Stimulated activated CD4-positive, alpha-beta T cell treated with anti-CD3 and anti-CD28 coated beads, Interleukin-2, amount 100 ng/mL, for 24 hours (primary cell): ENCODE data around the gene FAM186B.
"Not testable (repeated sequence)": the region's sequence is repeated elsewhere in the genome, so short reads cannot be mapped to it uniquely, and the experiment has no call there.

Source experiments
- DNase-seq, 2 donors: peaks; one replicate each; pipeline ENCODE4 v3.0.0-alpha.2; 2020

Gene FAM186B

DNA sequence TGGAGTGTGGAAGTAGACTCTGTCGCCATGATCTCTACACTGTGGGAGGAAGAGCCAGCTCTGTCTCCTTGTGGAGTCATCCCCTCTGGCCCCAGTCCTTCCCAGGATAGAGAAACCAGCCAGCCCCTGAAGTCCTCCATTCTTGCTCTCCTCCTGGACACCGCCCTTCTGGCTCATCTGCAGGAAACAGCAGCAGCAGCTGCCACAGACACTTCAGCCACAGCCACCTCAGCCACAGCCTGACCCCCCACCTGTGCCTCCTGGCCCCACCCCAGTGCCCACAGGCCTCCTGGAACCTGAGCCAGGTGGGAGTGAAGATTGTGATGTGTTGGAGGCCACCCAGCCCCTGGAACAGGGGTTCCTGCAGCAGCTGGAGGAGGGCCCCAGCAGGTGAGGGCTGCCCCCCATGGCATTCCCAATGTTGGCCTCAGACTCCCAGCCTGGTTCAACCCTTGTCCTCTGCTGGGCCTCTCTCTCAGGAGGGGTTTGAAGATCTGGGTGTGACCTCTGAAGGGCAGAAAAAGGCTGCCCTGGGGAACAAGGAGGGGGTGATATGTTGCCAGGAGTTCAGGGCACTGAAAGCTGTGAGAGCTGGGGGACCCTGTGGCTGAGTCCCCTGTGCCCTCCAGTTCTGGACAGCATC, 28.4 kb upstream of the FAM186B start:
- no peak for DNase-seq

DNA sequence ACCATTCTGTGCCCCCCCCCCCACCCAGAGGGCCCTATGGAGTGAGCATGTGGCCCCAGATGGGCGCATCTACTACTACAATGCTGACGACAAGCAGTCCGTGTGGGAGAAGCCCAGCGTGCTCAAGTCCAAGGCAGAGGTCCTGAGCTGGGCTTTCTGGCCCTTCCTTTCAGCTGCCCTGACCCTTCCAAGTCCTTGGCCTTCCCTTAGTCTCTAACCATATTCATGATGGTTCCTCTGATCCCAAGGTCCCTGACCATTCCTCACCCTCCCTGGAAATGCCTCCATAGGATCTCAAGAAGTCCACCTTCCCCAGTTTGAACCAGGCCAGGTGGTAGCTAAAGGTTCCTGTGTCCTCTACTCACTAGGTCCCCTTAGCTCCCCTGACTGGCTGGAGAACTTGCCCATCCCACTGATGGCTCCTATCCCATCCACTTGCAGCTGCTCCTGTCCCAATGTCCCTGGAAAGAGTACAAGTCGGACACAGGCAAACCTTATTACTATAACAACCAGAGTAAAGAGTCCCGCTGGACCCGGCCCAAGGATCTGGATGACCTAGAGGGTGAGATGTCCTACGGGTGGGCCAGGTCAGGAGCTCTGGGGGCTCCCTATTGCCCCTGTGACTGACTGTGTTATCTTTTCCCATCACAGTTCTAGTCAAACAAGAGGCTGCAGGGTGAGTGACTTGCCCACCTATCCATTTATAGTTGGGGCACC, 27.7 kb upstream of the FAM186B start:
- no peak for DNase-seq

DNA sequence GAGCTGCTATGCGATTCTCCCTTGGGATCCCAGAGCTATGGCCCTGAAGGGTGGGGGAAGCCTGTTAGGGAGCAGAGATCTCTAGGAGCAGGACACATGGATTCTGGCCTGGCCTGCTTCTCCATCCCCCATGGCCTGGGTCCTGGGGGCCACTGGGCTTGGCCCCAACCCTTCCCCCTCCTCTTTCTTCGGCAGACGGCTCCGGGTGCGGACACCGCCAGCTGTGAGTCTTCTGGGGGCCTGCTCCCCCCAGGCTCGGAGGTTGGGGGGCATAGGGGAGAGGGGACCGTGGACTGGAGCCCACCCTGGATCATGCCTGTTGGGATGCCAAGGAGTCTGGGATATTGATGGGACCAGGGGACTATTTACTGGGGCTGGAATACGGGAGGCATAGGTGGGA, 27.0 kb upstream of the FAM186B start:
- DNase-seq: no peak

DNA sequence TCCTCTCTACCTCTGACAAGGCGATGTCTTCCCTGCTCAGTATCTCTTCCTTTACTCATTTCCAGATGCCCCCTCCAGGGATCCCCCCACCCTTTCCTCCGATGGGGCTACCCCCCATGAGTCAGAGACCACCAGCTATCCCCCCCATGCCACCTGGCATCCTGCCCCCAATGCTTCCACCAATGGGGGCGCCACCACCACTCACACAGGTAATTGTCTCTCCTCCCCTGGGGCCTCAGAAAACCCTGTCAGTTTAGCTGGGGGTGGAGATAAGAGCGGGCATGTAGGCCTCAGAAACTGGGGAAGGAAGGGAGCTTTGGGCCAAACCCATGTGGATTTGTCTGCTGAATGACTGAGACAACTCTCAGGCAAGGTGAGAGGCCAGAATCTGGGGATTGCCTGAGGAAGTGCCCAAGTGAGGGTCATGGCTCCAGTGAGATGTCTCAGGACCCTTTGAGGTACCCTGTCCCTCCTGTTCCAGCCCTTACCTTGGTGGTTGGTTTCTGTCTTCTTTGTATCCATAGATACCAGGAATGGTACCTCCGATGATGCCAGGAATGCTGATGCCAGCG, 26.0 kb upstream of the FAM186B start:
- DNase-seq: peak in 1 of 2 donors; percentile 13

DNA sequence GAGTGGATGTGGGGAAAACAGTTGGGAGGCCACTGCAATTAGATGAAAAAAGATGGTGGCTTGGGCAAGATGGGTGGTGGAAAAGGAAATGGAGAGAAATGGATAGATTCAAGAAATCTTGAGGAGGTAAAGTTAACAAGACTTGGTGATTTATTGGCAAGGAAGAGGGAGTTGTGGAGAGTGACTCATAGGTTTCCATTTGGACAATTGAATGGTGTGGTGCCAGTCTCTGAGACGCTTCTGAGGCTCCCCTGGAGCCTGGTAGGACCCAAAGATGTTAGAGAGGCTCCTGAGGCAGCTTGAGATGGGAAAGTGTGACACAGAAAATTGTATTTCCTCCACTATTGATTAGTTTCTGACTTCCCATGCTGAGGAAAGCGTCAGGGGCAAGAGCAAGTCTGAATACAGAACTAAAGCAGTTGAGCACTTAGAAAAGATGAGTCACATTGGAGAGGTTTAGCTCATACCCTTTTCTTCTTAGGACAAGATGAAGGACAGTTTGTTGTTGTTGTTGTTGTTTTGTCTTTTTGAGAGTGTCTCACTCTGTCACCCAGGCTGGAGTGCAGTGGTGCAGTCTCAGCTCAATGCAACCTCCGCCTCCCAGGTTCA, 22.4 kb upstream of the FAM186B start:
- no peak for DNase-seq

DNA sequence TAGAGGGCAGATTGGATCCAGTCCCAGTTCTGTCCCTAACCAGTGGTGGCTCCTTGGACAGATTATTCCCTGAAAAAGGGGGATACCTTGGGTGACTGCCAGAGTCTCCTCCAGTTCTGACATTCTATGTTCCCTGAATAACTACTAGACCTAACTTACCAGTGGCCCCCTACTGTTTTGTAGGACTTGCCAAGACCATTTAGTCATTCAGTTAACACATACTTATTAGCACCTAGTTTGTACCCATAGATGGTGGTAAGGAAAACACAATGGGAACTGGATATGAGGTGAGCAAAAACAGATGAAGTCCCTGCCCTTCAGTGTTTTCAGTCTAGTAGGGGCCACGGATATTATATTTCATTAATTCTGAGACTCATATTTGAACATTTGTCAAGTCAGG, 21.4 kb upstream of the FAM186B start:
- DNase-seq: peak in 1 of 2 donors; percentile 15

DNA sequence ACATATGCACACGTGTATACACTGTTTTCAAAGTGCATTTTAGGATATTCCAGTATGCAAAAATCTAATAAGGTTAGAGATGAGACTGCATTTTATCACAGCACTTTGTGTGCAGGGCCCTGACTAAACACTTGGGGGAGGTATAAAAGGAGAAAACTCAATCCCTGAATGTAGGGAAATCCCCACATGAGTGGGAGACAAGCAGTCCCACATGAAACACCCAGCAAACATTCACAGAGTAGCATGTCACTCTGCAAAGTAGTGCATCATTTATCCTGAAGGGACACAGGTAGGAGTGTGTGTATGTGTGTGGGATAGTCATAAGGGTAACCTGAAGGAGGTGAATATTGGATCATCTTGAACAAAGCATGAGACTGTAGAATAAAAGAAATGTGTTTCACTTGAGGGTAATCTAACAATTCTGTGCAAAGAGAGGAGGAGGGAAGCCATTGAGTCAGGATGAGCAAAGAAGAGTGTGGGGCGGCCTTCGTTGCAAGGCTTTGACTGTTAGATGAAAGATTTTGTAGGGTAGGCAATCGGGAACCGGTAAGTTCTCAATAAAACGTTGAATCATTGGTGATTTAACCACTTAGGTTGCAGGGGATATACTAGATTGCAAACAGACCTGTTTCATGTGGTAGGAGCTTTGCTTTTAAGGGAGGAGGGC, 20.9 kb upstream of the FAM186B start:
- peak in 1 of 2 donors; percentile 38 for DNase-seq

DNA sequence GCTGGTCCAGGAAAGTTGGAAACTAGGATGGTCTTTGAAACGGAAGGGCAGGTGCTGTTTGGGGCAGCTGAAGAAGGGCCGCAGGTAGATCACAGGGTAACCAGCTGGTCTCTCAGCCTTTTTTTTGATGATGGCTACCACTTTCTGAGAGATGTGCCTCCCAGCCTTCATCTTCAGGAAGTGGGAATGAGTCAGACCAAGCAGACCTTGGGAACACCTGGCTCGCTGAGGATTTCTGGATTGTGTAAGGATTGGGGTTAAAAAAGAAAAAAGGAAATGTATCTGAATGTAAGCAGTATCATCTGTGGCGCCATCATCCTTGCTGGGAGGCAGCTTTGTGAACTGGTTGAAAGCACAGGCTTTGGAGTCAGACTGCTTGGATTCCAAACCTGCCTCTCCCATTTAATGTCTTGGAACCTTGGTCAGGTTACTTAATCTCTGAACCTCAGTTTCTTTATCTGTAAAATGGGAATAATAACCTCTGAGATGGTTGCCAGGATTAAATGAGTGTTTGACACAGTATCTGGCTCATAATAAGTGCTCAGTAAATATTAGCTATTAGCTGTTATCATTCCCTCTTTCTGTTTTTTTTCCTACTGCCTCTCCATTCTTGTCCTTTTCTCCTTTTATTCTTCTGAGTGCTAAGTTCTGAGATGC, 19.6 kb upstream of the FAM186B start:
- peak in 1 of 2 donors; percentile 17 for DNase-seq

DNA sequence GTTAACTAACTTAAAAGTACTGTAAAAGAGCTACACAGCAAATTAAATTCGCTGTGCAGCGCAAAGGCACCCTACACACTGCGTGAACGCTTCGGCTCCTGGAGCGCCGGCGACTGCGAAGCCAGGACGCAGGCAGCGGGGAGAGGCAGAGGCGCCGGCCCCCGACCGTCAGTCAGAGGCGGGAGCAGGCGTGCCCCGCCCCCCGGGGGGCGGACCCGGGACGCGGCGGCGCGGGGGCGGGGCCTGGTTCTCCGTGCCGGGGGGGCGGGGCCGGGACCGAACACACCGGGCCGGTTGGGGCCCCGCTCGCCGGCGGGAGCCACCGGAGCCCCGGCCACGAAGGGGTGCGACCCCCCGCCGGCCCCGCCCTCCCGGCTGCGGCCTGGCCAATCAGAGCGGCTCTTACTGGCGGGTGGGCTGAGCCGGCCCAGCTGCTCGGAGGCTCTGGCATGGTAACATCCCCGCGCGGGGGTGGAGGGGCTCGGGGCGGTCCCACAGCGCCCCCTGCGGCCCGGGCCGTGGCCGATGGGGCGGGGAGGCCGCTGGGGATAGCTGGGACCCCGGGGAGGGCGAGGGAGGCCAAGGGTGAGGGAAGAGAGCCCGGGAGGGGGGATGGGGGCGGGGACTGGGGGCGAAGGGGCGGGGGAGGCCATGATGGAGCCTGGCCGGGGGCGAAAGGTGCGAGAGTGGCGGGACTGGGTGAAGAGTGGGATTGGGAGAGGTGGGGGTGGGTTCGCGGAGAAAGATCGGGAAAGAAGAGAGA, 17.9 kb upstream of the FAM186B start, which contains the start of gene PRPF40B:
Gene PRPF40B (plus strand): TSS at position 420 of the 763 bp plus-strand sequence. CDS start 30 bp downstream, at position 450.
- DNase-seq: peak; percentile 85

DNA sequence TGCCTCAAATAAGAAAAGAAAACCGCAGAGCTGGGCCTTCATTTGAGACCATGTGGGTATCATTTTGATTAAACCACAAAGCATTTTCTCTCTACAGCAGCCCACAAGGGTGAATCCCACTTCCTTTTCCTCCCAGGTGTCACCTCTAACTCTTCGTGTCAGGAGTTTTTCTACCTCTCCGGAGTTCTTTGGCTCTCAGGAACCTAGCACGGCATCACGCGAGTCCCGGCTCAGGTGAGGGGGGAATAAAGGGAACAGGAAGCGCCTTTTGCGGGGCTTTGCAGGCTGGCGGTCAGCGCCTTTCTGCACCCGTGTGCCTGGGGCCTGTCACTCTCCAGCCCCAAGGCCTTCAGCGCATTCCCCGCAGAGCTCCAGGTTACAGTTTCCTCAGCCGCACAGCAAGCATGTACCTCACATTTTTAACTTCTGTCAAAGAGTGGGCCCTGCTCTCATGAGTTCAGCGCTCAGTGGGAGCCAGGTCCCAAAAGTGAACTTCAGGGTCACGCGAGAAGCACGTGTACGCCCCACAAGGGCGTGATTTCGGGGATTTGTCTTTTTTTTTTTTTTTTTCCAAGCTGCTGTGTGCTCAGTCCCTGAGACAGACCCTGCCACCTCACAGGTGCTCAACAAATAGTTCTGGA, 17.2 kb upstream of the FAM186B start:
- DNase-seq: peak; percentile 48 to 51

DNA sequence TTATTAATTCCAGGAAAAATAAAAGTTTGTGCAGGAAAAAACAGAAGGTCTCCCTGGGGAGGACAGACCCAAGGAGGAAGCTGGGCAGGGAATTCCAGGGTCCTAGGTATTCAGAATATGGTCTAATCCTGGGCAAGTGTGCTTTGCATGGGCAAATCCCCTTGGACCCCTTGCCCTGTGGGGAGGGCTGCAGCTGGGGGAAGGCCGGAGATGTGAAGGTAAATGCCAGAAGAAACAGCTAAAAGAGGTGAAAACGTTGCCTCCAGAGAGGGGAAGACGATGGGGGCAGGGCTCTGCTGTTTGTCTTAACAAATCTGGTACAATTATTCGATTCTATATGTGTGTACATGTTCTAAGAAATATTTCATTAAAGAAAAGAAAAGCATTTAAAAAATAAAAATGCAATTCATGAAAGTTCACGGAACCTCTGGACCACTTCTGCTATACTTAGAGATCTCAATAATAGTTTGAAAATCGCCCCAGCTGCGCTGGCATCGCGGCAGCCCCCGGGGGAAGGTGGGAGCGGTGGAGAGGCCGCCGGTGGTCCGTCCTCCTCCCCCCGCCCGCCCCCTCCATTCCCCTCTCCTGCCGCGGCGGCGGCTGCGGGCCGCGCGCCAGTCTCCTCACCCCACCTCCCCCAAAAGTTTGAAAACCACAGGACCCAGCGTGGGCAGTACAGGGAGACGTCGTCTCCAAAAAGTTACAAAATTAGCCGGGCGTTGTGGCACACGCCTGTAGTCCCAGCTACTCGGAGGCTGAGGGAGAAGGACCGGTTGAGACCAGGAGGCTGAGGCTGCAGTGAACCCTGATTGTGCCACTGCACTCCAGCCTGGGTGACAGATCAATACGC, 16.4 kb upstream of the FAM186B start:
- no peak for DNase-seq

DNA sequence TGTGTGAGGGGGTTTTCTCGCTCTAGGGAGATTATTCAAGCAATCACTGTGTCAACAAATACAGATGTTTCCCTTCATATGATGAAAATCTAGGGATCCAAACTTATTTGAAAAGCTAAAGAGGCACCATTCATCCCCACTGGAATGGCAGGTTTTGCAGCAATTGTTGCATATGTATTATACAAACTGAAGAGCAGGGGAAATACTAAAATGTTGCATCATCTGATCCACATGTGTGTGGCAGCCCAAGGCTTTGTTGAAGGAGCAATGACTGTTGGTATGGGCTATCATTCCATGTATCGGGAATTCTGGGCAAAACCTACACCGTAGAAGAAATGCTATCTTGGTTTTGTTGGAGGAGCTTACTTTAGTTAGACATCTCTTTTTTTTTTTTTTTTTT, 13.8 kb upstream of the FAM186B start:
- DNase-seq: no peak

DNA sequence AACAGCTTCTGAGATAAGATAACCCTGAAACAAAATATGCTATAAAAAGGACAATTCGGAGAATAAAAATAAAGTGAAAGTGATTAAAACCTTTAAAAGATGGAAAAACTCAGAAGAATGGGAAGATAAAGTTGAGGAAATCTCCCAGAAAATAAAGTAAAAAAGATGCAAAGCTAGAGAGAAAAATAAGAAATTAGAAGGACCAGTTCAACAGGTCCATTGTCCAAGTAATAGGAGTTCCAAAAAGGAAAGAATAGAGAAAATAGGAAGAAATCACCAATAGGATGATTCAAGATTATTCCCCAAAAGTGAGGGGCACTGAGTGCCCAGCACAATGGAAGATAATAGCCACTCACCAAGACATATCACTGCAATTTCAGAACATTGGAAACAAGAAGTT, 13.1 kb upstream of the FAM186B start:
- DNase-seq: no peak

DNA sequence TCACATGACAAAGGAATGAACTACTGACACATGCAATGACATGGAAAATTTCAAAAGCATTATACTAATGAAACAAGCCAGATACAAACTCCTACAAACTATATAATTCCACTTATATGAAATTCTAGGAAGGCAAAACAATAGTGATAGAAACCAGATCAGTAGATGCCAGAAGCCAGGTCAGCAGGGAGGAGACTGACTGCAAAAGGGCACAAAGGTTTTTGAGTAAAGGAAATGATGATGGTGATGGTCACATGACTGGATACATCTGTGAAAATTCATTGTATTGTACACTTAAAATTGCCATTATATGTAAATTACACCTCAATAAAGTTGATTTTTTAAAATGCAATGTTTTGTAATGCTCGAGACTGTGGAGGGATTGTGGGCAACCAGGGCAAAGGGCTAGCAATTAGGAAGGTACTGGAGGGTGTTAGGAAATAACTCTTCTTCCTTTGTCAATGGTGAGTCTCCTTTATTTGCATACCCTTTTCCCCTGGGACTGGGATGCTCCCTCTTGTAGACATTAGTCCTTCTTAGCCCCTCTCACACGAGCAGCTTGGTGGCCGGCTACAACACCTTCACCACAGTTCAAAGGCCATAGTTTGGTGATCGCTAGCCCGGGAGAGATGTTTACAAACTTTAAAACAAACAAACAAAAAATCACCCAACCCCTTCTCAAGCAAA, 11.2 kb upstream of the FAM186B start:
- no peak for DNase-seq

DNA sequence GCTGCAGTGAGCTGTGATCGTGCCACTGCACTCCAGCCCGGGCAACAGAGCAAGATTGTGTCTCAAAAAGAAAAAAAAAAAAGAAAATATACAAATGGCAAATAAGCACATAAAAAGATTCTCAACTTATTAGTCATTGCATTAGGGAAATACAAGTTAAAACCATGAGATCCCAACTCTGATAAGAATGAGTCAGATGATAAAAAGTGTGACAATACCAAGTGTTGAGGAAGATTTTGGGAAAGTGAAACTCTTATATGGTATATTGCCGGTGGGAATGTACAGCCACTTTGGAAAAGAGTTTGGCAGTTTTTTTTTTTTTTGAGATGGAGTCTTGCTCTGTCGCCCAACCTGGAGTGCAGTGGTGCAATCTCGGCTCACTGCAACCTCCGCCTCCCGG, 10.3 kb upstream of the FAM186B start:
- no peak for DNase-seq

DNA sequence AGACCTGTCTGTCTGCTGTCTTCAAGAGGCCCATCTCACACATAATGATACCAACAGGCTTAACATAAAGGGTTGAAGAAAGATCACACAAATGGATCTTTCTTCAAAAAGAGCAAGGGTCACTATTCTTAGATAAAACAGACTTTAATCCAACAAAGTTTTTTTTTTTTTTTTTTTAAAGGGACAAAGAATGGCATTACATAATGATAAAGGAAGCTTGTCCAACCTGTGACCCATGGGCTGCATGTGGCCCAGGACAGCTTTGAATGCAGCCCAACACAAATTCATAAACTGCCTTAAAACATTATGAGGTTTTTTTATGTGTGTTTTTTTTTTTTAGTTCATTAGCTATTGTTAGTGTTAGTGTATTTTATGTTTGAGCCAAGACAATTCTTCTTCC, 6.8 kb upstream of the FAM186B start:
- no peak for DNase-seq

DNA sequence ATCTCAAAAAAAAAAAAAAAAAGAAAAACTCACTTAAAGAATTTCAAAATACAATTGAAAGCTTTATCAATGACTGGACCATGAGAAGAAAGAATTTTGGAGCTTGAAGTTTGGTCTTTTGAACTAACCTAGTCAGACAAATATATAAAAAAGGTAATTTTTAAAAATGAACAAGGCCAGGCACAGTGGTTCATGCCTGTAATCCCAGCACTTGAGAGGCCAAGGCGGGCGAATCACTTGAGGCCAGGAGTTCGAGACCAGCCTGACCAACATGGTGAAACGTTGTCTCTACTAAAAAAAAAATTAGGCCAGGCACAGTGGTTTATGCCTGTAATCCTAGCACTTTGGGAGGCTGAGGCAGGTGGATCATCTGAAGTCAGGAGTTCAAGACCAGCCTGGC, 5.3 kb upstream of the FAM186B start:
- not testable (repeated sequence) for DNase-seq

DNA sequence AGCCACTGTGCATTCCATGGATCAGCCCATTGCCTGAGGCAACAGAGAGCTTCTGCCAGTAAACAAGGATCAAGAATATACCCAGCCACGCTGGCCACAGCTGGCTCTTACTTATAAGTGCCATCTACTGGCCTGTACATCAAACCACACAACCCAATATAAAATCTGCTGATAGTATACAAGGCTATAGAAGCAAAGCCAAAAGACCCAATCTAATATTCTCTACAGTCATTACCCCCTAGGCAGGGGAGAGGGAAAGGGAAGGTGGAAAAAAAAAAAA, 4.4 kb upstream of the FAM186B start:
- no peak for DNase-seq

DNA sequence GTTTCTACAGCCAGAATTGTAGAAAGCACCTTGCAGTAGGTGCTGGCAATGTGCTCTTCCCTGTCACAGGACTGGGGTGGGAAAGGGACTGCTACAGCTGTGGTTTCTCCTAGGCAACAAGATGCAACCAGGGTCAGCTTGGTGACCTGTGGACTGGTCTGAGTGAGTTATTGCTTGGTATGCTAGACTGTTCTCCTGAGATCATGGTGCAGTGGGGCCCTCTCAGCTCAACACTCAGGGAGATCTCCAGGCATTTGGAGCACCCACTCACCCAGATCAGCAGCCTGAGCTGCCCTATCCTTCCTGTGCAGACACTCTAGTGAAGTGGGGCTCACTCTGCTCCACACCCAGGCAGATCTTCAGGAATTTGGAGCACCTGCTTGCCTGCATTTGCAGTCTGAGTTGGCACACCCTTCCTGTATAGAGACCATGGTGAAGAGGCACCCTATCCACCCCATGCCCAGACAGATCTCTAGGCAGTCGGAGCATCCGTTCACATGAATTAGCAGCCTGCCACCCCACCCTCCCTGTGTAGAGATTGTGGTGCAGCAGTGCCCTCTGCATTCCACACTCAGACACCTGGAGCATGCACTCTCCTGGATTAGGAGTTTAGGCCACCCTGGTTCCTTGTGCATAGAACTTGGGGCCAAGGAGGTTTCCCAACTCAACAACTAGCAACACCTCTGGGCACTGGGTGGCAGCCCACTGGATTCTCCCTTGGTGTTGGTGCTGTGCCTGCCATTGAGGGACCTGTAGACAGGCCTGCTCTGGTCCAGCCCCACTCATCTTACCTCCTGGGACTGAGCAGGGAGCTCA, 3.8 kb upstream of the FAM186B start:
- no peak for DNase-seq
